ENCODE data around the gene SSBP3.

DNA sequence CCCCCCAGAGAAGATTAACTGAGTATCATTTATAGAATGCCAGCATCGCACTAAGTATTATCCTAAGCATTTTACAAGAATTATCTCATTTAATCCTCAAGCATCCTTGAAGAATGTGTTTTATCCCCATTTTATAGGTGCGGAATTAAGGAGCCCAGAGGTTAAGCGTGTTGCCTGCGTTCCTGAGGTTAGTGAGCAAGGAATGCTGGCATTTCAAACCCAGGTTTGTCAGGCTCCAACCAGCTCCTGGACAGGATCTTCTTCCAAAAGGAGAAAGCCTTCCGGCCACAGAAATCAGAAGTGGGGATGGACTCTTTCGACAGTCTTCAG lies 82.3 kb downstream of the SSBP3 start:
- TF ChIP-seq POLR2AphosphoS5 (IDR thresholded peaks at IDR 0.05; ENCODE audit: low read depth, low read length) (no peak), TAF1 (IDR thresholded peaks at IDR 0.05; ENCODE audit: borderline replicate concordance, insufficient read depth, low read length) (no peak), SIN3A (IDR thresholded peaks at IDR 0.05; ENCODE audit: borderline replicate concordance, insufficient read depth, low read length) (no peak)
- TF ChIP-seq, protein P1, sequence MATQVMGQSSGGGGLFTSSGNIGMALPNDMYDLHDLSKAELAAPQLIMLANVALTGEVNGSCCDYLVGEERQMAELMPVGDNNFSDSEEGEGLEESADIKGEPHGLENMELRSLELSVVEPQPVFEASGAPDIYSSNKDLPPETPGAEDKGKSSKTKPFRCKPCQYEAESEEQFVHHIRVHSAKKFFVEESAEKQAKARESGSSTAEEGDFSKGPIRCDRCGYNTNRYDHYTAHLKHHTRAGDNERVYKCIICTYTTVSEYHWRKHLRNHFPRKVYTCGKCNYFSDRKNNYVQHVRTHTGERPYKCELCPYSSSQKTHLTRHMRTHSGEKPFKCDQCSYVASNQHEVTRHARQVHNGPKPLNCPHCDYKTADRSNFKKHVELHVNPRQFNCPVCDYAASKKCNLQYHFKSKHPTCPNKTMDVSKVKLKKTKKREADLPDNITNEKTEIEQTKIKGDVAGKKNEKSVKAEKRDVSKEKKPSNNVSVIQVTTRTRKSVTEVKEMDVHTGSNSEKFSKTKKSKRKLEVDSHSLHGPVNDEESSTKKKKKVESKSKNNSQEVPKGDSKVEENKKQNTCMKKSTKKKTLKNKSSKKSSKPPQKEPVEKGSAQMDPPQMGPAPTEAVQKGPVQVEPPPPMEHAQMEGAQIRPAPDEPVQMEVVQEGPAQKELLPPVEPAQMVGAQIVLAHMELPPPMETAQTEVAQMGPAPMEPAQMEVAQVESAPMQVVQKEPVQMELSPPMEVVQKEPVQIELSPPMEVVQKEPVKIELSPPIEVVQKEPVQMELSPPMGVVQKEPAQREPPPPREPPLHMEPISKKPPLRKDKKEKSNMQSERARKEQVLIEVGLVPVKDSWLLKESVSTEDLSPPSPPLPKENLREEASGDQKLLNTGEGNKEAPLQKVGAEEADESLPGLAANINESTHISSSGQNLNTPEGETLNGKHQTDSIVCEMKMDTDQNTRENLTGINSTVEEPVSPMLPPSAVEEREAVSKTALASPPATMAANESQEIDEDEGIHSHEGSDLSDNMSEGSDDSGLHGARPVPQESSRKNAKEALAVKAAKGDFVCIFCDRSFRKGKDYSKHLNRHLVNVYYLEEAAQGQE (IDR thresholded peaks at IDR 0.05; ENCODE audit: insufficient read depth in 1 of 2, low read depth in 2 of 2, low read length in 2 of 2): no peak

All from PFSK-1 (cell line).